ENCODE measurements around the gene PRKCA.

Gene PRKCA

DNA sequence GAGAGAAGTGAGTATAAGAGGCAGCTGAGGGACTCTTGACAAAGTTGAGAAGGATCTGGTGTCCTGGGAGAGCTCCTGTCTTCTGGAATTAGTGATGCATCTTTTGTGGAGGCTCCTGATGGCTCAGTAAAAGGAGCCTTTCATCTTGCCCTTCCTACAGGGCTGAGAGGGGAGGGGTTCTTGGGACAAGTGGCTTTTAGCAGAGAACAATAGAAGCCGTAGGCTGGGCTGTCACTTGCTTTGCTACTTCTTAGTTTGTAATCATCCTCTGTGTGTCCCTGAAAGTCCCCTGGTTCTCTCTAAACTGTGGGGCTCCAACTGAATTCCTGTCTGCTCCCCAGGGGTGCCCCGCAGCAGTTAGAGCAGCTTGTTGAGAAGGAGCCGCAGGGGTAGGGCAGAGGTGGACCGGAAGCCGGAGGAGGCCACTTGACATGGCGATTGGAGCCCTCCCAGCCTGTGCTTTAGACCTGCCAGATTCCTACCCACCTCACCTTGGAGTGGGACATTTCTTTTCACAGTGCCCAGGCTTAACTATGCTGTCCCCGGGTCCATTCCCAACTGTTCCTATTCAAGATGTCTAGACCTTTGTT, 85.1 kb downstream of the PRKCA start:
- no peak for DNase-seq

DNA sequence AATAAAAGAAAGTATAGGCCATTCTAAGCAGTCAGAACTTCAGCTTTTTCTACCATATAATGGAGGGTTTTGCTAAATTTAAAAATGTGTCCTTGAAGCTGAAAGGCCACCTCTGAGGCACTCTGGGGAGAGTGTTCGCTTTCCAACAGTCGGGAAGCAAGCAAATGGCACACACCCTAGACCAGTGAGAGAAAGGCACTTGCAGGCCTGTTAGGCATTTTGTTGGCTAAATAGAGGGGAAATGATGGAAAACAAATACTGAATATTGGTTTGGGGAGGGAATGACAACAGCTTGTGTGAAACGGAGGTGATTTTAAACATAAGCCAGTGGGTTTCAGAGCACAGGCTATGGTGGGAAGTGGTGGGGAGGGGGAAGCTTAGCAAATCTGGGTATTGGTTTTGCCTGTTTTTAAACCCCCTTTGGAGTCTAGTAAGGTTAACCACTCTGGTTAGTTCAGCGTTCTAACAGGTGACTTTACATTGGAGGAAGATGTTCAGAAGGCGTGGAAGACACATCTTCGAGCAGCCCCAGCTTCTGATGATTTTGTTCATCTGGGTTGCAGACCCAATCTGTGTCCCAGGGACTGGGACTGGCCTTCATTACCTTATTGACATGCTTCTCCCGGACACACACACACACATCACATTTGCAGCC, 90.5 kb downstream of the PRKCA start:
- DNase-seq, result no peak

DNA sequence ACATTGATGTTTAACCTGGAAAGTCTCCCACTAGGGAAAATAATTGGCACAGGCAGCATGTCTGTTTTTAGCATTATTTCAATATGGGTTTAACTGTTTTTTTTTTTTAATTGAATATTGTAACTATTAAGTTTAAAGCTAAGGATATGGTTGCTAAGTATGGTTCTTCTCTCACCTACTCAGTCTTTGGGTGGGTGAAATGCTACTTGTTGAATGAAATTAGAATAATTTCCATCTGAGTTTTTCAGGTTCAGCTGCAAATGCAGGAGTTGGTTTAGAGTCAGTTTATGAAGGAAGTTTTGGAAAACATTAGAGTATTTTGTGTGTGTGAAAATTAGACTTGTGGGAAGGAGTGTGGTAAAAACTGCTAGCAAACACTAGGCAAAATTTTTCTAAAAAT, 93.5 kb downstream of the PRKCA start:
- DNase-seq, result no peak

DNA sequence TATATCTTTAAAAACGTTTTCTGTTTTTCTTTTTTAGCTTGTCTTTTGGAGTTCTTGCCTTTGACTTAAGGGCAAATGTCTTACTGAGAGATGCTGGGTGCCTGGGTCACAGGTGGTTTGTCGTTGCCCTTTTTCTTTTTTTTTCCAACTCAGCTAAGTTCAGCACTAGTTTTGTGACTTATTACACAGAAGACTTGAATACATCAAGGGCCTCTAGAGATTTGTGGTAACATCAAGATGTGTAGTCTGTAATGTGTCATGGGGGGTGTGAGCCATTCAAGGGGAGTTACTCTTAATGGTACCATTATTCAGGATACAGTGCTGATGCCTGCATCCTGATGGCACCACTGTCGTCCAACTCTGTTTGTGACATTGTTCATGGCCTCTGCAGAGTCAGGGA, 95.1 kb downstream of the PRKCA start:
- DNase-seq, result peak in 1 of 5 donors; percentile 31

DNA sequence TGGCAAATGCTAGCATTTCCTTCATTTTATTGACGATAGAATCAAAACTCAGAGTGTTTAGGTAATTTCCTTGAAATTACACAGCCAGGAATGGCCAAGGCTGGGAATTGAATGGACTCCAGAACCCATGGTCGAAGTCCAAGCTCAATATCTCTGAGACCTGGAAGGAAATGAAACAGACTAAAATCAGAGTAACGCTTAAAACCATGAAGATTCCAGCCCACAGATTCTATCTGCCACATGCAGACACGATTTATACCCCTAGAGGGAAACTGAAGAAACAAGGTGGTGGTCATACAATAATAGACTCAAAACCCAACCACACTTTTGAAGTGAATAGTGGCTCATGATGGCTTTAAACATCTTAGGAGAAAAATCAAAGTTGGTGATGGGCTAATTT, 95.6 kb downstream of the PRKCA start:
- no peak for DNase-seq

DNA sequence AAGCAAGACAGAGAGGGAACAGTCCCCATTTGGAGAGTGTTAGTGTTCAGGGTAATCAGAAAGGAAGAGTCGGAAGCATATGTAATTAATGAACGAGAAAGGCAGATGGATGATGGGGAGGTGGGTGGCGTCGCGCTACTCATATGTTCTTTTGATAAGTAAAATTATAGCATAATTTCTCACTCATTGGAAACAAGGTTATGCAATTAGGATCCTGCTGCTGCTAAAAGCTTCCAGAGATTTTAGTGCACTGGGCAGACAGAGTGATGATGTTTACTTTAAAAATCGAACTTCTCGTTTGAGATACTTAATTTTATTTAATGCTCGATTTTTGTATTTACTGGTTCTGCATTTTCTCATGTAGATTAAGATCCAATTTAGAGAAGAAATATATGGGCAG, 96.2 kb downstream of the PRKCA start:
- no peak for DNase-seq

DNA sequence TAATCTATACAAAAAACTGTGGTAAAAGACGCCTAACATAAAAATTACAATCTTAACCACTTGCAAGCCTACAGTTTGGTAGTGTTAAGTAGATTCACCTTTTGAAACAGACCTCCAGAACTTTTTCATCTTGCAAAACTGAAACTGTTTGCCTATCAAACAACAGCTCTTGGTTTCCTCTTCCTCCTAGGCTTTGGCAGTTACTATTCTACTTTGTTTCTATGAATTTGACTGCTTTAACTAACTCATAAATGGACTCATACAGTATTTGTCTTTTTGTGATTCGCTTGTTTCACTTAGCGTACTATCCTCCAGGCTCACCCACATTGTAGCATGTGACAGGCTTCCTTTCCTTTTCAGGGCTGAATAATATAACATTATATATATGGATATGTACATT, 97.0 kb downstream of the PRKCA start:
- peak in 1 of 5 donors; percentile 82 for DNase-seq

DNA sequence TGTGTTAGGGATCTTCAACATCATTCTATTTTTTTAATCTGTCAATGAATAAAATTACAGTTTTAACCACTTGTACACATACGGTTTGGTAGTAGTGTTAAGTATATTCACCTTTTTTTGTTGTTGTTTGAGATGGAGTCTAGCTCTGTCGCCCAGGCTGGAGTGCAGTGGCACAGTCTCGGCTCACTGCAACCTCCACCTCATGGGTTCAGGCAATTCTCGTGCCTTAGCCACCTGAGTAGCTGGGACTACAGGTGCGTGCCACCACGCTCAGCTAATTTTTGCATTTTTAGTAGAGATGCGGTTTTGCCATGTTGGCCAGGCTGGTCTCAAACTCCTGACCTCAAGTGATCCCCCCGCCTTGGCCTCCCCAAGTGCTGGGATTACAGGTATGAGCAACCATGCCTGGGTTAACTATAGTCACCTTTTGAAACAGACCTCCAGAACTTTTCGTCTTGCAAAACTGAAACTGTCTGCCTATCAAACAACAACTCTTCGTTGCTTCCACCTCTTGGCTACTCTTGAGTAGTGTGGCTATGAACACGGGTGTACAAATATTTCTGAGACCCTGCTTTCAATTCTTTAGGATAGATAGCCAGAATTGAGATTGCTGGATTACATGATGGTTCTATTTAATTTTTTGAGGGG, 97.8 kb downstream of the PRKCA start:
- DNase-seq, result peak in 1 of 5 donors; percentile 32

DNA sequence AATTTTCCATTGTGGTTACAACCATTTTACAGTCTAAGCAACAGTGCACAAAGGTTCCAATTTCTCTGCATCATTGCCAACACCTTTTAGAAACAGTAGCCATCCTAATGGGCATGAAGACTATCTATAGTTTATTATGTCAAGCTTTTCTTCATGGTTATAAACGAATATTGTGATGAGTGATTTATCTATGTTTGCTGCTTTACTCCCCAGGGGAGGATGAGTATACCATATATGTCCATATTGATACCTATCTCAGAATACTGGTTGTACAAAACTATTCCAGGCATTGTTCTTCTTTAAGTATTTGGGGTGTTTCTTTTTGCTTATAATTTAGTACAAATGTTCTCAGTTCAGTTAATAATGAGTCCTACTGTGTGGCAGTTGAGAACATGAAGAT, 98.3 kb downstream of the PRKCA start:
- no peak for DNase-seq

DNA sequence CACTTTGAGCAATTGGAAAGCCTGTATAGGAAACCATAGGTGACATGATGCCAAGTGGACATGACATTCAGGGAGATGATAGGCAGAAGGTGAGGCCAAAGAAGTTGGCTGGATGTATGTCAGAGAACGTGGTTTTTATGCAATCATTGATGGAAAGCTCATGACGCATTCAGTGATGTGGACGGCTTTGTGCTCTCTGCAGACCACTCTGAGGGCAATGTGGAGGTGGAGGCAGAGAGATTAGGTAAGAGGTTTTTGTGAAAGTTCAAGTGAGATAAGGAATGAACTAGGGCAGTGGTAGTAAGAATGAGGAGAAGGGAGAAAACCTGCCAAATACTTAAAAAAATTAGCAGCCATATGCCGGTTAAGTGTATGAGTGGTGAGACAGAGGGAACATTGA, 99.0 kb downstream of the PRKCA start:
- no peak for DNase-seq

DNA sequence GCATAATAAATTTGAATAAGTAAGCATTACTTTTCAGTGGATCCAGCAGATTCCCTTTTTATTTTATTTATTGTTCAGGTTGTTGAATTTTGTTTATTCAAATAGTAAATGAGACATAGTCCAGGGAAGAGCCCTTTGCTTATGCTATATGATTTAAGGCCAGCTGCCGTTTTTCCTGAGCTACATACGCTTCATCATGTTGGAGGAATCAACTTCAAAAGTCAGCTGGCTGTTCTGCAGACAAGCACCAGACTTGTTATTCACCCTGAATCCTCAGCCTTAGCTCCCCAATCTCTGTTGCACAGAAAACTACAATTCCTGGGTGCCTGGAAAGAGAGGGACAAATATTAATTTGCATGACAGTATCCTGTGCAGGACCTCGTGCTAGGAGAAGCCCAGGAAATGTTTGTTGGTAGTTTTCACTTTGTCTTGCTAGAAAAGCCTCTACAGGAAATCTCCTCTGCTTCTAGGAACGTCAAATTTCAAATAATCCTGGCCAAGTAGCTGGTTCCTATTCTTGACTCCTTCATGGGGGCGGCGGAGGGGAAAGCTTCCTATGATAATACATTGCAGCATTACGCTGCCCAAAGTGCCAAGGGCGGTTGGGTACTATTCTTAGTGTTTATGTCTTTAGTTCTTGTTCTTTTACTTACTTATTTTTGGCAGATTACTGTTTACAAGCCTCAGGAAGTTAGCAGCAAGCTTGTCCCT, 101.6 kb downstream of the PRKCA start:
- DNase-seq, result peak in 1 of 5 donors; percentile 18

DNA sequence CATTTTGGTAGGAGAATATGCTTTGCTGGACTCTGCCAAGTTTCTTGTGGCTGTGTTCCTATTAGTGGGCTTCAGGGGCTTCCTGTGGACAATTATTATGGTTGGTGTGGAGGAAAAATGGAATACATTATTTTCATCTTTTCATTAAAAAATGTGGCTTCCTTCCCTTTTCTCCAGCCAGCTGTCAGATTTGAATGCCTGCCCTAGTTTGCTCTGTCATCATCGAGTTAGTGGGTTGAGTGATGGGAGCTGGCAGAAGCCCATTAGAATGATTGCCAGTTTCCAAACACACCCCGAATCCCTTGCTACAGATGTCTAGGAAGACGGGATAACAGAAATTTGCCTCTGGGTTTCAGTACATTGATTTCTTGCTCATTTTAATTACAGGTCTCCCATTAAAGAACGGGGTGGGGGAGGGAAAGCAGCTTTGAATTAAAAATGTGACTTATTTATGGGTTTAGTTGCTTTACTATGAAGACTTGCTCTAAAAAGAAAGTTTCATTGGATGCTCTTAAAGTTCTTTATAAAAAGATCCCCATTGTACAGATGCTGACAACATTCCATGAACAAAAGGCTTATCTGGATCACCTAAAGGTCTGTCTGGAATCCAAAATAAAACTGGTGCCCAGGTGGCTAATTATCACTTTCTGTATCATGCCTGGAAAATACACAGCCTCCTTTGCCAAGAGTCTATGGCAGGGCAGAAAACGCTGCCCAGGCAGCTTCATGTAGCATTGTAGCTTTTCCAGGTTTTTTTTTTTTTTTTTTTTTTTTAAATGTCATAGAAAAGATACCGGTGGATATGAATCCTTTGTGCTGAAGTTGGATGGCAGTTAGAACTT, 103.6 kb downstream of the PRKCA start:
- no peak for DNase-seq

DNA sequence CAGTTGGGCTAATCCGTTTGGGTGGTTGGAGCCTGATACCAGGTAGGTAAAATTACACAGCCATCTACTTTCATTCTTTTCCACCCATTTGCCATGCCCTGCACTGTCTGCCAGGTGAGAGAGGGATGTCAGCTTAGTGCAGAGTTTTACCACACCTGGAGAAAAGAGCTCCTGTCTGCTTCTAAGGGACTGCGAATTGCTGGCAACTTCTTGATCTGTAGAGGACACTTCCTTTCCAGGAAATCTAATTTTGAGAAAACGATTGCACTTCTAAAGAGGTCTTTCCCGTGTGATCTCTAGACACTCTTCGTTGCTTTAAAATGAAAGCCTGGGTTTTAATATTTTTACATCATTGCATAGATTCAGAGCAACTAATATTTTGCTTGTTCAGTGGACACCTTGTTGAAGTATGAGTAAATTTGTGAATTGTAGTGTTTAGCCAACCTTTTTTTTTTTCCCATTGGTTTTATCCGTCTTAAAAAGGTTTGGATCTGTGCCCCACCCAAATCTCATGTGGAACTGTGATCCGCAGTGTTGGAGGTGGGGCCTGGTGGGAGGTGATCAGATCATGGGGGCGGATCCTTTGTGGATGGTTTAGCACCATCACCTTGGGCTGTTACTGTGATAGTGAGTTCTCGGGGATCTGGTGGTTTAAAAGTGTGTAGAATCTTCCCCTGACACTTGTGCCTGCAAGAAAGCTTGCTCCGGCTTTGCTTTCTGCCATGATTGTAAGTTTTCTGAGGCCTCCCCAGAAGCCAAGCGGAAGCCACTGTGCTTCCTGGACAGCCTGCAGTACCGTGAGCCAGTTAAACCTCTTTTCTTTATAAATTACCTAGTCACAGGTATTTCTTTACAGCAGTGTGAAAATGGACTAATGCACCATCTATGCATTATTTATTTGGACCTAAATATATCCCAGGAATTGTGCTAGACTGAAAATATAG, 104.6 kb downstream of the PRKCA start:
- peak in 1 of 5 donors; percentile 70 for DNase-seq

DNA sequence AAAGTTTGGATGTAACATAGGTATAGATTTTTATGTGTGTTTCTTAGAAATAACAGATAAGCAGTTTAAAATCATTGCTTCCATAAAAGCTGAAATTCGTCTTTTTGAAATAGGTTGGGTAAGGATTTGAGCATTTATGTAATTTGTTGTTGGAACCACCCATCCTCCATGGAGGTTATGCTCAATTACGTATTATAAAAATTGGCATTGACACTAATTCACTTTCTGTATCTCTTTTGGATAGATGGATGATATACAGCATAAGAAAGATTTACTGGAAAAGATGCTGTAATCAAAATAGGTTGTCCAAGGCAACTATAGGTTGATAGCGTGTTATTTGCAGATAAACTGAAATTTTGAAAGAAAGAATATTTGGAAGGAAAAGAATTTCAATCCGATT, 105.5 kb downstream of the PRKCA start:
- DNase-seq, result no peak

DNA sequence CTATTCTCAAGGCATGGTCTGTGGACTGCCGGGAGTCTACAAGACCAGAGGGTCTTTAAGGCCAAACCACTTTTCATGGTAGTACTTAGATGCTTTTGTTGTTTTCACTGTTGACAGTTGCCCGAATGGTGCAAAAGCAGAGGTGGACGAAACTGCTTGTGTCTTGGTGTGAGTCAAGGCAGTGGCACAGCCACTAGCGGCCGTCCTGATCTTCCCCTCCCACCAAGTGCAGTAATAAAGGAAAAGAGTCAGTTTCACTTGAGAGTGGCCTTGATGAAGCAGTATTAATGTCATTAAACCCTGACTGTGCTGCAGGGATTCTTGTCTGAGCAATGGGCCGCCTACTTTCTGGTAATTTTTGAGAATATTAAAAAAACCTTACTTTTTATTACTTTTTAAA, 109.1 kb downstream of the PRKCA start:
- peak in 1 of 5 donors; percentile 47 for DNase-seq

DNA sequence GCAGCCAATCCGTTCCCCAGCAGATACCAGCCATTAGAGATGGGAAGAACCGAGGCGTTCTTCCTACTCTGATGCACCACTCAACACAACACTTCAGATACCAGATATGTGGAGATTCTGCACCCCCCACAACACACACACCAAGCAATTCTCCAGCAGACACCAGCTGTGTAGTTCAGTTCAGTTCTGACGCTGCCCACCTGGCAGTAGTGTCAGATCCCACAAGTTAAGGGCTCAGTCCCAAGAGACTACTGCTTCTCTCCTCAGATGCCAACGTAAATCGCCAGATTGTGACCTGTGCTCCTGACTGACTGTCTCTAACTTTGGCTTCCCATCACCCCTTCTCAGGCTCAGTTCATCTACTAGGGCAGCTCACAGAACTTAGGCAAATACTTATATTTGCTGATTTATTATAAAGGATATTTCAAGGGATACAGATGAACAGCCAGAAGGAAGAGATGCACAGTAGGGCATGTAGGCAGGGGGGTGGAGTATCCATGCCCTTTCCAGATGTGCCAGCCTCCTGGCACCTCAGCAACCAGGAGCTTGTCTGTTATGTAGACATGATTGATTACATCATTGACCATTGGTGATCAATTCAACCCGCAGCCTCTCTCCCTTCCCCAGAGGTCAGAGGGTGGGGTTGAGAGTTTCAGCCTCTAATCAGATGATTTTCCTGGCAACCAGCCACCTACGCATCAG, 110.6 kb downstream of the PRKCA start:
- DNase-seq, result no peak

DNA sequence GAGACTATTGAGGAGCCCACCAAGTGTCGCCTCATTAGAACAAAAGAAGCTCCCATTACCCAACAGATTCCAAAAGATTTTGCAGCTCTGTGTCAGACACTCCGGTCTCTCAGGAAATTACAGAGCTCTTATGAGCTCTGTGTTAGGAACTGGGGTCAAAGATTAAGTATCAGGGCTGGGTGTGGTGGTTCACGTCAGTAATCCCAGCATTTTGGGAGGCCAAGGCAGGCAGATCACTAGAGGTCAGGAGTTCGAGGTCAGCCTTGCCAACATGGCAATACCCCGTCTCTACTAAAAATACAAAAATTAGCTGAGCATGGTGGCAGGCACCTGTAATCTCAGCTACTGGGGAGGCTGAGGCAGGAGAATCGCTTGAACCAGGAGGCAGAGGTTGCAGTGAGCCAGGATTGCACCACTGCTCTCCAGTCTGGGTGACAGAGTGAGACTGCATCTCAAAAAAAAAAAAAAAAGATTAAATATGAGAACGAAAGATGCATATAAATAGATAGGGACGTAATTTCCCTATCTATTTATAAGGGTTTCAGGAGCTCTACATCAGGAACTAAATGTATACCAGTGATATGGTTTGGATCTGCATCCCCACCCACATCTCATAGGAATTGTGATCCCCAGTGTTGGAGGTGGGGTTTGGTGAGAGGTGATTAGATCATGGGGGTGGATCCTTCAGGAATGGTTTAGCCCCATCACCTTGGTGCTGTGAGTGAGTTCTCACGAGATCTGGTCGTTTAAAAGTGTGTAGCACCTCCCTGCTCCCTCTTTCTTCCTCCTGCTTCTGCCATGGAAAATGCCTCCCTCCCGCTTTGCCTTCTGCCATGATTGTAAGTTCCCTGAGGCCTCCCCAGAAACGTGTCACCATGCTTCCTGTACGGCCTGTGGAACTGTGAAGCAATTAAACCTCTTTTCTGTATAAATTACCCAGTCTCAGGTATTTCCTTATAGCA, 111.4 kb downstream of the PRKCA start:
- no peak for DNase-seq

DNA sequence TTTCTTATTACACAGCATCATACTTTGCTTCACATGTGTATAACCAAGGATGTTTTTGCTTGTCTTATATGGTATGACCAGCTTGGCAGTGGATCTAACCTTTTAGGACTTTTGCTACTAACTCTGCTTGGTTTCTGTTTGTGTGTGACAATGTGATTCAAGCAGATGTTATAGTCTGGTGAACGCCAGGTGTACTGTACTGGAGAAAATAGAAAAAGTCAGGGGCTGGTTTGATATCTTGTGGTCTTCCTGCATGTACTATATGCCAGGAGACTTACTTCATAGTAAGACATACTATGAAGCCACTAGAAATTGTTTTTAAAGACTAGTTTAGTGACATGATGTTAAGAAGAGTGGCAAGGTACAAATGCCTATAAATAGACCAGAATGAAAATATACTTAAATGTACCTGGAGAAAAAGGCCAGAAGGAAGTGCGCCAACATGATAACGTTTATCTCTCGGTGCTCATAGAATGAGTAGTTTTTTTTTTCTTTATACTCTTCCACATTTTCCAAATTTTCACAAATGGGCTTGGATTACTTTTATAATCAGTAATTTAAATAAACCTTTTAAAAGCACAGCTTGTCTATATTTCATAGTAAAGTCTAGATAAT, 112.3 kb downstream of the PRKCA start:
- no peak for DNase-seq

All from T-helper 1 cell (primary cell).